ENCODE data around the gene ARHGAP4.

GRCh38 chrX:153948002-153948466 lies 22.0 kb upstream of the ARHGAP4 start:
- TF ChIP-seq EZH2 (IDR thresholded peaks at IDR 0.05) (no peak), POLR2AphosphoS5 (IDR thresholded peaks at IDR 0.05; ENCODE audit: borderline replicate concordance, low read depth, low read length) (no peak)
